ENCODE measurements around the gene CAPZB.

DNA sequence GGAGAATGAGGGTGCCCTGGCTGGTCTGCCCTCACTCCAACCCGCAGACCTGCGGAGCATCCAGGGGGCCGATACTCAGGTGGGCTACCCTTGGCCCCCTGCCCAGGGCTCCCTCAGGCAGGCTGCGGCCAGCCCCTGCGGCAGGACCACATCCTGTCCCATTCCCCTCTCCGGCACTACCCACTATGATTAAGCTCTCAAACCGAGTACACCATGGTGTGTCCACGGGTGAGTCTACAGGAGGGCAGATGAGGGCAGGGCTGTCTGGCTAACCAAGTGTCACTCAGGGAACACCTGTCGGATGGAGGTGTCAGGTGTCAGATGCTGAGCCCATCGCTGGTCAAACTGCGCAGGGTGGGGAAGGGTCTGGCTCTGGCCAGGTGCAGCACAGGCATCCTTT is 126.0 kb downstream of the CAPZB start:
- TF ChIP-seq ESRRG (CRISPR knock-in tag; IDR thresholded peaks at IDR 0.05): no peak
- no peak for TF ChIP-seq SNAI2 (CRISPR knock-in tag; IDR thresholded peaks at IDR 0.05)
- no peak for TF ChIP-seq TOX (CRISPR knock-in tag; IDR thresholded peaks at IDR 0.05; ENCODE audit: borderline replicate concordance)

All from SK-N-SH treated with all-trans-retinoic acid at 6 μM for 48 hours (cell line).